H9 (cell line): ENCODE data around the gene USE1. TPM values are rescaled to one million over a fixed set of nuclear protein-coding genes. Genes with fewer than 3 reads are reported as not detected.

Experiments used
- DNase-seq: peaks from one replicate; pipeline ENCODE4 v3.0.0-alpha.2; 2017
- H2AFZ ChIP-seq: one replicate; pipeline ENCODE4 v1.6.1; 2013; ENCODE audit warnings: mild to moderate bottlenecking, low read length, control low read depth, moderate library complexity
- H2AK5ac ChIP-seq: 2 replicates; pipeline ENCODE4 v1.6.1; 2013; ENCODE audit warnings: low read length, control low read depth, mixed read lengths; ENCODE audit not compliant: insufficient read length
- H2BK120ac ChIP-seq: one replicate; pipeline ENCODE4 v1.6.1; 2013; ENCODE audit warnings: low read depth, mild to moderate bottlenecking, low read length, control low read depth, inconsistent platforms; ENCODE audit not compliant: poor library complexity, severe bottlenecking
- H2BK12ac ChIP-seq: 2 replicates; pipeline ENCODE4 v1.6.1; 2013; ENCODE audit warnings: low read length, control low read depth, mixed read lengths, low read depth; ENCODE audit not compliant: insufficient read length
- H2BK15ac ChIP-seq: 2 replicates; pipeline ENCODE4 v1.6.1; 2013; ENCODE audit warnings: low read depth, low read length, control low read depth
- H2BK20ac ChIP-seq: one replicate; pipeline ENCODE4 v1.6.1; 2013; ENCODE audit warnings: low read depth, mild to moderate bottlenecking, low read length, control low read depth, inconsistent platforms; ENCODE audit not compliant: poor library complexity, severe bottlenecking
- H2BK5ac ChIP-seq: 2 replicates; pipeline ENCODE4 v1.6.1; 2013; ENCODE audit warnings: low read length, control low read depth, mixed read lengths; ENCODE audit not compliant: insufficient read length
- H3K14ac ChIP-seq: 2 replicates; pipeline ENCODE4 v1.6.1; 2013; ENCODE audit warnings: low read length, control low read depth; ENCODE audit not compliant: insufficient read depth
- H3K18ac ChIP-seq: 2 replicates; pipeline ENCODE4 v1.6.1; 2013; ENCODE audit warnings: low read depth, mild to moderate bottlenecking, mixed read lengths, low read length, control low read depth; ENCODE audit not compliant: insufficient read length
- H3K23ac ChIP-seq: 2 replicates; pipeline ENCODE4 v1.6.1; 2013; ENCODE audit warnings: low read length, control low read depth, mixed read lengths, low read depth; ENCODE audit not compliant: insufficient read length
- H3K23me2 ChIP-seq: 2 replicates; pipeline ENCODE4 v1.6.1; 2013; ENCODE audit warnings: low read depth, mild to moderate bottlenecking, mixed read lengths, low read length, control low read depth; ENCODE audit not compliant: insufficient read length, poor library complexity, severe bottlenecking
- H3K27ac ChIP-seq: 2 replicates; pipeline ENCODE4 v1.5.1; 2013; ENCODE audit warnings: low read length, control low read depth, mixed read lengths, low read depth; ENCODE audit not compliant: insufficient read length
- H3K27me3 ChIP-seq: 2 replicates; pipeline ENCODE4 v1.6.1; 2013; ENCODE audit warnings: low read length, control low read depth, inconsistent platforms; ENCODE audit not compliant: insufficient read depth
- H3K4ac ChIP-seq: 2 replicates; pipeline ENCODE4 v1.6.1; 2013; ENCODE audit warnings: low read depth, mild to moderate bottlenecking, control low read depth, inconsistent platforms, low read length, moderate library complexity
- H3K4me1 ChIP-seq: 2 replicates; pipeline ENCODE4 v1.6.1; 2013; ENCODE audit warnings: low read length, control low read depth, inconsistent platforms; ENCODE audit not compliant: insufficient read depth
- H3K4me2 ChIP-seq: 2 replicates; pipeline ENCODE4 v1.6.1; 2013; ENCODE audit warnings: low read length, control low read depth, mixed read lengths; ENCODE audit not compliant: insufficient read length, insufficient read depth
- H3K56ac ChIP-seq: 2 replicates; pipeline ENCODE4 v1.6.1; 2013; ENCODE audit warnings: low read depth, mild to moderate bottlenecking, mixed read lengths, low read length, control low read depth; ENCODE audit not compliant: insufficient read length
- H3K79me1 ChIP-seq: 2 replicates; pipeline ENCODE4 v1.6.1; 2013; ENCODE audit warnings: low read depth, mild to moderate bottlenecking, moderate library complexity, low read length, control low read depth, inconsistent platforms; ENCODE audit not compliant: insufficient read depth, poor library complexity, severe bottlenecking
- H3K79me2 ChIP-seq: 2 replicates; pipeline ENCODE4 v1.6.1; 2013; ENCODE audit warnings: low read length, control low read depth, inconsistent platforms; ENCODE audit not compliant: insufficient read depth
- H3K9ac ChIP-seq: 2 replicates; pipeline ENCODE4 v1.6.1; 2013; ENCODE audit warnings: low read length, control low read depth, mixed read lengths; ENCODE audit not compliant: insufficient read length; ENCODE audit errors: extremely low read depth
- H3K9me3 ChIP-seq: one replicate; pipeline ENCODE4 v1.6.1; 2013; ENCODE audit warnings: low read depth, low read length, inconsistent platforms; ENCODE audit not compliant: control insufficient read depth
- H3T11ph ChIP-seq: one replicate; pipeline ENCODE4 v1.6.1; 2013; ENCODE audit warnings: mild to moderate bottlenecking, low read length, control low read depth, inconsistent platforms
- H4K20me1 ChIP-seq: one replicate; pipeline ENCODE4 v1.6.1; 2013; ENCODE audit not compliant: control insufficient read depth, insufficient read length, insufficient read depth
- H4K5ac ChIP-seq: 2 replicates; pipeline ENCODE4 v1.6.1; 2013; ENCODE audit warnings: low read depth, mild to moderate bottlenecking, mixed read lengths, low read length, control low read depth; ENCODE audit not compliant: insufficient read length
- H4K8ac ChIP-seq: replicated peaks from 2 replicates; pipeline ENCODE4 v1.6.1; 2013; ENCODE audit warnings: low read length, control low read depth, mixed read lengths, low read depth; ENCODE audit not compliant: insufficient read length
- H4K91ac ChIP-seq: 2 replicates; pipeline ENCODE4 v1.6.1; 2013; ENCODE audit warnings: low read depth, mild to moderate bottlenecking, moderate library complexity, mixed read lengths, low read length, control low read depth; ENCODE audit not compliant: insufficient read length
- H3K27ac Mint-ChIP-seq, 3 experiments: 2 replicates in 2 of 3; 3 replicates in 1 of 3; pipeline ENCODE4 v1.8.0; 2020 to 2021; ENCODE audit warnings: mixed read lengths in 3 of 3, mild to moderate bottlenecking in 1 of 3, moderate library complexity in 1 of 3
- H3K27me3 Mint-ChIP-seq: 2 replicates; pipeline ENCODE4 v1.8.0; 2021; ENCODE audit warnings: low read depth, mild to moderate bottlenecking, moderate library complexity, mixed read lengths
- H3K36me3 Mint-ChIP-seq, 3 experiments: 2 replicates in 2 of 3; 3 replicates in 1 of 3; pipeline ENCODE4 v1.8.0; 2020 to 2021; ENCODE audit warnings: low read depth in 3 of 3, mixed read lengths in 3 of 3; ENCODE audit not compliant: insufficient read depth in 1 of 3
- H3K4me1 Mint-ChIP-seq, 2 experiments: 2 replicates each; pipeline ENCODE4 v1.8.0; 2020; ENCODE audit warnings: mixed read lengths in 2 of 2
- H3K4me3 Mint-ChIP-seq, 2 experiments: 2 replicates in 1 of 2; 3 replicates in 1 of 2; pipeline ENCODE4 v1.8.0; 2020 to 2021; ENCODE audit warnings: mild to moderate bottlenecking in 2 of 2, mixed read lengths in 2 of 2, moderate library complexity in 1 of 2
- H3K9me3 Mint-ChIP-seq, 2 experiments: 2 replicates in 1 of 2; 3 replicates in 1 of 2; pipeline ENCODE4 v1.8.0; 2020; ENCODE audit warnings: mild to moderate bottlenecking in 2 of 2, mixed read lengths in 2 of 2, moderate library complexity in 1 of 2
- CTCF ChIP-seq: fragments of 200-600 bp; sonication (generic); conservative IDR thresholded peaks from 3 replicates; pipeline ENCODE4 v1.8.0; 2021; ENCODE audit warnings: antibody characterized with exemption, mild to moderate bottlenecking
- WGBS: extraction: QIAGEN DNeasy Blood & Tissue Kit; methylation state at CpG from one replicate; pipeline ENCODE4 v1.1.7; 2013; ENCODE audit warnings: missing lambda C conversion rate, low lambda C conversion rate, mixed read lengths; ENCODE audit not compliant: insufficient read length; ENCODE audit errors: extremely low coverage; 5-methylcytosine and 5-hydroxymethylcytosine counted together
- total RNA-seq: library from RNA; stranded (reverse); gene quantifications from 2 replicates; pipeline ENCODE4 v1.2.1, GENCODE V29; 2021

USE1 gene
- total RNA-seq, 1 experiment from 2014 or later = 16.2 TPM

GRCh38 chr19:17249887-17250548 is 34.9 kb downstream of the USE1 start:
- Histone ChIP-seq H3K27me3 (no peaks in the 10 kb centered on the region), H3K27ac (no peak overlapping the region), H4K20me1 (no peaks in the 10 kb centered on the region), H2BK5ac (no peak overlapping the region), H2BK120ac (no peak overlapping the region), H2BK20ac (no peak overlapping the region), H2AK5ac (no peak overlapping the region), H3K4me2 (no peak overlapping the region), H3K23me2 (peaks cover 7% of the 10 kb centered on the region), H4K5ac (no peak overlapping the region), H2AFZ (no peak overlapping the region), H3K4me1 (peaks cover 4% of the 10 kb centered on the region; the same call in 1 of the 2 replicates), H3K56ac (no peak overlapping the region), H3K79me1 (no peaks in the 10 kb centered on the region), H3T11ph (no peak overlapping the region), H3K23ac (no peak overlapping the region), H3K79me2 (no peaks in the 10 kb centered on the region), H3K14ac (no peak overlapping the region), H3K9me3 (no peaks in the 10 kb centered on the region), H3K4ac (no peak overlapping the region), H3K18ac (no peak overlapping the region), H4K91ac (no peak overlapping the region), H2BK12ac (no peak overlapping the region), H3K9ac (no peak overlapping the region), H4K8ac (no peak overlapping the region), H2BK15ac (no peak overlapping the region)
- Mint-ChIP-seq H3K4me3 (no peak overlapping the region), H3K27ac (peak overlapping the region; percentile 19 to 55 (median 36); a peak in 2 of 7 replicates), H3K36me3 (peaks cover 0 to 7% (median 2%) of the 10 kb centered on the region in 3 experiments; a peak in 5 of 7 replicates), H3K9me3 (peaks cover 0 to 3% of the 10 kb centered on the region in 2 experiments; a peak in 1 of 5 replicates), H3K27me3 (no peaks in the 10 kb centered on the region), H3K4me1 (peaks cover 24 to 34% of the 10 kb centered on the region in 2 experiments)
- no CpG with 5 or more reads among the region's 15 CpGs for WGBS
- TF ChIP-seq CTCF = no peak
- no peak for DNase-seq
